AG09309 (cell line): ENCODE results near the gene NOL12.

Experiments used
- DNase-seq: peaks from one replicate; pipeline ENCODE4 v3.0.0-alpha.2; 2010; ENCODE audit warnings: low read depth
- H3K4me3 ChIP-seq: 2 replicates; pipeline ENCODE4 v1.5.1; 2011; ENCODE audit warnings: mild to moderate bottlenecking, low read depth, low read length, moderate library complexity; ENCODE audit not compliant: control insufficient read depth
- TF ChIP-seq, protein P1 (sequence below): IDR thresholded peaks from 2 replicates; pipeline ENCODE4 v1.5.1; 2011; ENCODE audit warnings: mild to moderate bottlenecking, low read depth, low read length, inconsistent platforms; ENCODE audit not compliant: insufficient read depth, control insufficient read depth; ENCODE audit errors: missing control alignments

Gene NOL12

DNA sequence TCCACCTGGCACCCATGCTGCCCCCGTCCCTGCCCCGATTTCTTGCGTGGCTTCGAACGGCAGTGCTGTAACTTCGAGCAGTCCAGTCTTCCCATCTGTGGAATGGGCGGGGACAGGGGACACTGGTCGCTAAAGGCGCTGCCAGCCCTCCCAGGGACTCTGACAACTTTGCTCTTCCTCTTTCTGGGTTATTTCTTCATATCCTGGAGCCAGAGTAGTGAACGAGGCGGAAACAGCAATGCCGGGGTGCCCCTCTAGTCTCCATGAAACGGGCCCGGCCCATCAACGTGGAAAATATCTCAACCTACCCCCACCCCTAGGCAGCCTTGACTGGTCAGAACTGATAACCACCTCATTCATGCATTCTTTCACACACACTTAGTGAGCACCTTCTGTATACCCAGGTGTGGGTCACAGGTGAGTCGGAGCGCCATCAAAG is 53.5 kb downstream of the NOL12 start:
- no peak overlapping the region for H3K4me3 ChIP-seq
- TF ChIP-seq, protein P1, sequence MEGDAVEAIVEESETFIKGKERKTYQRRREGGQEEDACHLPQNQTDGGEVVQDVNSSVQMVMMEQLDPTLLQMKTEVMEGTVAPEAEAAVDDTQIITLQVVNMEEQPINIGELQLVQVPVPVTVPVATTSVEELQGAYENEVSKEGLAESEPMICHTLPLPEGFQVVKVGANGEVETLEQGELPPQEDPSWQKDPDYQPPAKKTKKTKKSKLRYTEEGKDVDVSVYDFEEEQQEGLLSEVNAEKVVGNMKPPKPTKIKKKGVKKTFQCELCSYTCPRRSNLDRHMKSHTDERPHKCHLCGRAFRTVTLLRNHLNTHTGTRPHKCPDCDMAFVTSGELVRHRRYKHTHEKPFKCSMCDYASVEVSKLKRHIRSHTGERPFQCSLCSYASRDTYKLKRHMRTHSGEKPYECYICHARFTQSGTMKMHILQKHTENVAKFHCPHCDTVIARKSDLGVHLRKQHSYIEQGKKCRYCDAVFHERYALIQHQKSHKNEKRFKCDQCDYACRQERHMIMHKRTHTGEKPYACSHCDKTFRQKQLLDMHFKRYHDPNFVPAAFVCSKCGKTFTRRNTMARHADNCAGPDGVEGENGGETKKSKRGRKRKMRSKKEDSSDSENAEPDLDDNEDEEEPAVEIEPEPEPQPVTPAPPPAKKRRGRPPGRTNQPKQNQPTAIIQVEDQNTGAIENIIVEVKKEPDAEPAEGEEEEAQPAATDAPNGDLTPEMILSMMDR = no peak
- no peak for DNase-seq

DNA sequence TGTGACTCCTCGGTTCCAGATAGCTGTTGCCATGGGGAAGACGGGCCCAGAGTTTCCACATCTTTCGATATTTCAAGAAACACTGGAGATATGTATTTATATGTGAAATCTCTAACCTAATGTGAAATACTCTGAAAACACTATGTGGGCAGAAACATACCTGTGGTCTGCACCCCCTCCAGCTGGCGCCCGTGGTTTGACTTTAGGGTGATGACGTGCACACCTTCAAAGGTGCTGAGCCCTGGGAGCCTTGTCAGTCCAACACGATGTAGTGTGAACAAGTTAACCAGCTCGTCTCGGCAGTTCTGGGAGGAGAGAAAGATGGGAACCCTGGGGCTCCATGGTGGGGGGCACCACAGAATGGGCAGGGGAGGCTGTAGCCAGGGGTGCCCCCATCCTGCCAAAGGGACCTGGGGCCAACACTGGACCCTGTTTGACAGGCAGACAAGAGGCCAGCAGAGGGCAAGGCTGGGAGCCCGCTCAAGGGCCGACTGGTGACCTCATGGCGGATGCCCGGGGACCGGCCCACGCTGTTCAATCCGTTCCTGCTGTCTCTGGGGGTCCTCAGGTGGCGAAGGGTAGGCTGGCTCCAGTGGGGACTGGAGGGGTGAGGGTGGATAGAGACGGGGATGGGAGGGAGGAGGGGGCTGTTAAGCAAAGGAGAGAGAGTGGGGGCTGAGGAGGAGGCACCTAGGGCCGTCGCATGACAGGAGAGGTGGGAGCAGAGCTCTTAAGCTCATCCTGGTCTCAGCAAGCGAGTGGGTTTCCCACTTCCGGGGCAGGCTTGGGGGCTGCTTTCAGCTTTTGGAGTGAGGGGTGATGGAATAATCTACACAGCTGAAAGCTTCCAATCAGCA is 54.5 kb downstream of the NOL12 start:
- TF ChIP-seq, protein P1 = no peak
- no peak for DNase-seq
- no peak overlapping the region for H3K4me3 ChIP-seq

DNA sequence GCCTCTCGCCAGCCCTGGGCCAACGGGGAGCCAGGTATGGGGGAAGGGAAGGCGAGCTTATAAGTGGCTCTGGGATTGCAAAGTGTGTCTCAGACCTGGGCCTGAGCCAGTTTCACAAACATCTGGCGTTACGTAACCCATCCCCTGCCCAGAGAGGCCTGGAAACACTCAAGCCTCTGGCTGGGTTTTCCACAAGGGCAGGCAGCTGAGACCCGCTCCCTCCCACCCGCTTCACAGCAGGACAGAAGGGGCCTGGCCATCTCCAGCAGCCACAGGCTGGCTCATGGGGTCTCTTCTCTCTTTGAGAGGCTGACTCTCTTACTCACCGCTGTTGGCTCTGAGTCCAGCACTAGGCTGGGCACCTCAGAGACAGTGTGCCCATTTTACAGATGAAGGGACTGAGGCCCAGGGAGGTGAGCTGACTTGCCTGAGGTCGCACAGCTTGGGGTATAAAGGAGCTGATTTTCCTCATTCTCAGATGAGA is 55.2 kb downstream of the NOL12 start:
- no peak overlapping the region for H3K4me3 ChIP-seq
- TF ChIP-seq, protein P1 = no peak
- DNase-seq = peak; percentile 94

DNA sequence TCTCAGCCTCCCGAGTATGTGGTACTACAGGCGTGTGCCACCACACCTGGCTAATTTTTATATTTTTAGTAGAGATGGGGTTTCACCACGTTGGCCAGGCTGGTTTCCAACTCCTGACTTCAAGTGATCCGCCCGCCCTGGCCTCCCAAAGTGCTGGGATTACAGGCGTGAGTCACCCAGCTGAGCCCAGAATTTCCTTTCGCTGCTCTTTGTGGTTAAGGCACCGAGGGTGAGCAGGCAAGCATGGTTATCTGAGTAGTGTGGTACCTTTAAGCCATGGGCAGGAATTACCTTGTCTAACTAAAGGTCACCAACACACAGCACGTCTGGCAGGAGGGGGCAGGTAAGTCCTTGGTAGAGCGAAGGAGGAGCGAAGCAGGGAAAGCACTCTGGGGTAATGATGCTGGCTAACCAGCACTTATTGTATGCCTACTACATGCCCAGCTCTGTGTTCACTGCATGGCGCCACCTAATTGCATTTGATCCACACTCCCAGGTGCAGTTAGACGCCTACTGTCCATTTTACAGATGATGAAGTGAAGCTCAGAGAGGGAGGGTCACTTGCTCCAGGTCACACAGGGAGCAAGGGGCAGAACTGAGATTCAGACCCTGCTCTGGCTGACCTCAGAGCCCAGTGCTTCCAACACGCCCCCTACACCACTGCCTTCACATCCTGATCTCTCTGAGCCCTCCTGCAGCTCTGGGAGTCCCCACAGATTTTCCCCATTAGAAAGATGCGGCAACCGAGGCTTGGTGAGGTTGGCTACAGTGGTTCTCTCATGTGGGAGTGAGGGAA is 56.4 kb downstream of the NOL12 start:
- TF ChIP-seq, protein P1 = no peak
- DNase-seq = peak; percentile 64
- H3K4me3 ChIP-seq = no peak overlapping the region
